HG03342 (cell line): ENCODE results near the gene TMEM141.
"Not testable (repeated sequence)": the region's sequence is repeated elsewhere in the genome, so short reads cannot be mapped to it uniquely, and the experiment has no call there.

ENCODE experiments used
- ATAC-seq: cut with Tn5 transposase; IDR thresholded peaks from one replicate; pipeline ENCODE4 v1.9.1; 2021; ENCODE audit warnings: mild to moderate bottlenecking, moderate library complexity; ENCODE audit not compliant: unreplicated experiment

The TMEM141 gene

DNA sequence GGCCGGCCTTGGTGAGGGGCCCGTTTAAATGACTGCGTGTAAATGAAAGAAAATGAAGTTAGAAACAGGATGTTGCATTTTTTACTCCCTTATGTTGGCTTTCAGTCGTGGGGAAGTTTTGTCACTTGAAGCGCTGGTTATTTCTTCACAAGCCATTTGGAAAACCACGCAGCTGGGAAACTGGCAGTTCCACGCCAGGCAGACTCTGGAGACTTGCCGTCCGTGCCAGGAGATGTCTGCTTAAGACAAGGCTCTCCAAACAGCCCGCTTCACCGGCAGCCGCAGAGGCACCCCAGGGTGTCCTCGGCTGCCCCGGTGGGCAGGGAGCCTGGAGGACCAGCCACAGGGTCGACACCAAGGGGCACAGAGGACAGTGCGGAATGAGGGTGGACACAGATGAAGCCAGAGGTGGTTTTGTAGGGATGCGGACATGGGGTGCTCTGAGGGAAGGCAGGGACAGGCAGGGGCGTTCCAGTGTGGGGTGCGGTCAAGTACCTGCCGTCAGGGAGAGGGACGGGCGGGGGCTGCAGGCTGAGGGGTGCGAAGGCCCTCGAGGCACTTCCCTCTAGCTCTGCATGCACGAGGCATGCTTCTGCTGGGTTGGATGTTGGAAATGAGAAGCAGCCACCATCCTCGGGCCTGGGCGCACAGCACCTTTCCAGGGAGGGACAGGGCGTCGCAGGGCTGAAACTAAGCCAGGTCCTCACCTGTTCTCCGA lies 40.0 kb downstream of the TMEM141 start:
- no peak for ATAC-seq

DNA sequence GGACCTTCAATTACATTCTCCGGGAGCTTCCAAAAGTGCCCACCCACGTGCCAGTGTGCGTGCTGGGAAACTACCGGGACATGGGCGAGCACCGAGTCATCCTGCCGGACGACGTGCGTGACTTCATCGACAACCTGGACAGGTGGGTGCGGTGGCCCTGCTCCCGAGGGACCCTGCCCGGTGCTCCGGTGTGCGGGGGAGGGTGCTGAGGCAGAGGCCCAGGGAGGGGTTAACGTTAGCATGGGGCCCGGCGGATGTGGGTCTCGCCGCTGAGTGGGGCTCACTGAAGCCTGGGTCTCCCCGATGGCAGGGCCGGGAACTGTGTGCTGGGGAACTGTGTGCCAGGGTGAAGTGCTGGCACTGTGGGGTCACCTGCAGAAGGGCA lies 40.6 kb downstream of the TMEM141 start:
- no peak for ATAC-seq

DNA sequence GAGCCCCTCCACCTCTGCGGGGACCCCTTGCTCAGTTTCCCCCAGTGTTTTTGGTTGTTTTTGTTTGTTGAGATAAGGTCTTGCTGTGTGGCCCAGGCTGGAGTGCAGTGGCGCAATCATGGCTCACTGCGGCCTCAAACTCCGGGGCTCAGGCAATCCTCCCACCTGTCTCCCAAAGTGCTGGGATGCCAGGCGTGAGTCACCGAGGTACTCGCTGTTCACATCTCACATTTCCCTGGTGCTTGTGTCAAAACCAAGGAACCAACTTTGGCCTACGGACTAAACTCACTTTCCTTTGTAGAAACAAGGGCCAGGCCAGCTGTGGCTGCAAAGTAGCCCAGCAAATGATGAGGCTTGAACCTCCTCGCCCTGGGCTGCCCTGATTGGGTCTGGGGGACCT lies 41.4 kb downstream of the TMEM141 start:
- ATAC-seq, result no peak

DNA sequence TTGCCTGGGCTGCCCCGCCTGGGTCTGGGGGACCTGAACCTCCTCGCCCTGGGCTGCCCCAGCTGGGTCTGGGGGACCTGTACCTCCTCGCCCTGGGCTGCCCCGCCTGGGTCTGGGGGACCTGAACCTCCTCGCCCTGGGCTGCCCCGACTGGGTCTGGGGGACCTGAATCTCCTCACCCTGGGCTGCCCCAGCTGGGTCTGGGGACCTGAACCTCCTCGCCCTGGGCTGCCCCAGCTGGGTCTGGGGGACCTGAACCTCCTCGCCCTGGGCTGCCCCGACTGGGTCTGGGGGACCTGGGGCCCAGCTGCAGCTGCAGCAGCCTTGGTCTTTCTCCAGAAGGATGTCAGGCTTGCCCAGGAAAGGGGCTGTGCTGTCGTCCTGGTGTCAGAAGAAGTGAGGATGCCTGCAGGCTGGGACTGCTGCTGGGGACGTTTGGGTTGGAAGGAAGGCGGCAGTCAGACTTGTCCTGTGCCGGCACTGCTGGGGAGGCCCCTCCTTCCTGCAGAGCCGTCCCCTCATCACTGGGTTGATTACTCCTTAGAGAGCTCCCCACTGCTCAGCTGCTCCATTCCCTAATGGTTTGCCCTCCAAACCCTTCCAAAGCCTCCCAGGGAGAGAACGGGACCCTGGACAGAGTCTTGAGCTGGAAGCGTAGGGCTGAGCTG lies 42.4 kb downstream of the TMEM141 start:
- not testable (repeated sequence) for ATAC-seq

DNA sequence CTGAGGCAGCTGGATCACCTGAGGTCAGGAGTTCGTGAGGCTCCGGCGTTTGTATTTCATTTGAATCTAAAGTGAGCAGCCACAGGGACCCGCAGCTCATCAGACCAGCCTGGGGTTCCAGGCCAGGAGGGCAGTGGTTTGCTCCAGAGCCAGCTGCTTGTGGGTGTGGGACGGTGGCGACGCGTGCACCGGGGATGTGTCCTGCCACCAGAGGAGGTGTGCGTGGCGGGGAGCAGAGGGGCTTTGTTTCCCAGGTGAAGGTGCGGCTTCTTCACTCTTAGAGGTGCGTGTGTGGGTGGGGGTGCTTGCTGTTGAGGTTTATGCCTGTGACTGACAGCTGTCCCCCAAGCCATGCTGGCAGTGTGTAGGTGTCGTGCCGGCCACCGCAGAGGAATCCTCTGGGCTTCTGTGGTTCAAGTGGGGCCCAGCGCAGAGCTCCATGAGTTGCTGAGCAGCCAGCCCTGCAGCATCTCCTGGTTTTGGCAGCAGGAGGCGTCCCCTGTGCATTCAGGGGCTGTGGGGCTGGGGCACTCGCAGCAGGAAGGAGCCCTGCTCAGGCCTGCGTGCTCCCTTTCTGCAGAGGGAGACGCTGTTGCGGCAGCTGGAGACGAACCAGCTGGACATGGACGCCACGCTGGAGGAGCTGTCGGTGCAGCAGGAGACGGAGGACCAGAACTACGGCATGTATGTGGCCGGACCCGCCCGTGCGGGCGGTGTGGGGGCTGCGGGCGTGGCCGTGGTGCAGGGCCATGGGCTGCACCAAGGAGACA lies 44.2 kb downstream of the TMEM141 start:
- no peak for ATAC-seq

DNA sequence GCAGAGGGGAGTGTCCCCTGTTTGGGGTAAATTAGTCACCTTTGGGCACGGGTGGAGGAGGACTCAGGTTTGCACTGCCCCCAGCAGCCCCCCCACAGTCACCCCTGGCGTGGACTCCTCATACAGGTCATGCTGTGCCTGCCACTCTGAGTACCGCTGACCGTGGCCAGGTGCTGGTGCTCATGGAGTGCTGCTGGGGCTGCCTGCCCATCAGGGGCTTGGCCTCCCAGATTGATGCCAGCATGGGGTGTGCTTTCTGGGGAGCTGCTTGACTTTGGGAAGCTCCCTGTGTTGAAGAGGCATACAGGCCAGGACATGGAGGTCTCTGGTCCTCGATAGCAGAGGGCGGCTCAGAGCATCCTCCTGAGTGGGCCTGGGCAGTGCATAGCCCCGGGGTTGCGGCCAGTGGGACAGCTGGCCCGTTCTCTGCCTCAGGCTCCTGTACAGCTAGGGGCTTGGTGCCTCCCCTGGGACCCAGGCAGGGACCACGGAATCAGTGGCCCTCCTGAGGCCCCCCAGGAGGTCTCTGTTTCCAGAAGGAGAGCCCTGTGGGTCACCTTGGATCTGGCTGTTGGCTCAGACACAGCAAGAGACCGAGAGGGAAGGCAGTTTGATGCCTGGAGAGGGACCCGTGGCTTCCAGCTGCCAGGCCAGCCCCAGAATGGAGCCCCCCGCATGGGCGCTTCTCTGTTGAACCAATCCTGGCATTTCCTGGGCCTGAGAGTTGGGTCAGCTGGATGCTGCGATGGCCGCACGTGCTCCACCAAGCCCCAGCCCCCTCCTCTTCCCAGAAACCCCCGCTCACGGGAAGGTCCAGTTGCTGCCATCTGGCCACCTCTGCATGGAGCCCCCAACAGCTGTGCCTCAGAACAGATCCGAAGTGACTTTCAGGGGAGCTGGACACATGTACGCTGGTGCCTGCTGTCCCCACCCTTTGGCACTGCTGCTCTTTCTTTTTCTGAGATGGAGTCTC lies 45.1 kb downstream of the TMEM141 start:
- no peak for ATAC-seq

DNA sequence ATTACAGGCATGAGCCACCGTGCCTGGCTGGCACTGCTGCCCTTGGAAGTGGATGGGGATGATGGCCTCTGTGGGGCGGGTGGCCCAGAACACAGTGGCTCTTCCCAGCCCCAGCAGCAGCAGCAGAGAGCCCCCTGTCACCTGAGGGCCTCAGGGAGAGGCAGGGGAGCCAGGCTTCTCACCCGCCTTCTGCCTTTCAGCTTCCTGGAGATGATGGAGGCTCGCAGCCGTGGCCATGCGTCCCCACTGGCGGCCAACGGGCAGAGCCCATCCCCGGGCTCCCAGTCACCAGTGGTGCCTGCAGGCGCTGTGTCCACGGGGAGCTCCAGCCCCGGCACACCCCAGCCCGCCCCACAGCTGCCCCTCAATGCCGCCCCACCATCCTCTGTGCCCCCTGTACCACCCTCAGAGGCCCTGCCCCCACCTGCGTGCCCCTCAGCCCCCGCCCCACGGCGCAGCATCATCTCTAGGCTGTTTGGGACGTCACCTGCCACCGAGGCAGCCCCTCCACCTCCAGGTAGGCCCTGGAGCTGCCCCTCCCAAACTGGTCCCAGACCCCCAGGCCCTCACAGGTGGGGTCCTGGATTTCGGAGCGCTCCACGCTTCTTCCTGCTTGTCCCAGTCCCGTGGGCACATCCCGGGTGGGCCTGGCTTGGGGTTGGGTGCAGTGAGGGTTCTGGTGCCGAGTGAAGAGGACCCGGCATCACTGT lies 46.2 kb downstream of the TMEM141 start:
- ATAC-seq, result no peak

DNA sequence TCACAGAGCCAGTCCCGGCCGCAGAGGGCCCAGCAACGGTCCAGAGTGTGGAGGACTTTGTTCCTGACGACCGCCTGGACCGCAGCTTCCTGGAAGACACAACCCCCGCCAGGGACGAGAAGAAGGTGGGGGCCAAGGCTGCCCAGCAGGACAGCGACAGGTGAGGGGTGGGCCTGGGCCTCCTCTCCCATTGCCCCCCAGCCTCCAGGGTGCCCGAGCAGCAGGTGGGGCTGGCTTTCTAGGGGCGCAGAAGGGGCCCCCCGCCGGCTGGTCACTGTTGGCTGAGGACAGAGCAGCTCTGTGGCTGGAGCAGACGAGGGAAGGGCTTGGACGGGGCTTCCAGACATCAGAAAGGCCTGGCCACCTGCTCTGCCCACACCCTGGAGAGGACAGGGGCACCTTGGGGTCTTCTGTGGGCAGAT lies 46.7 kb downstream of the TMEM141 start:
- ATAC-seq, result not testable (repeated sequence)

DNA sequence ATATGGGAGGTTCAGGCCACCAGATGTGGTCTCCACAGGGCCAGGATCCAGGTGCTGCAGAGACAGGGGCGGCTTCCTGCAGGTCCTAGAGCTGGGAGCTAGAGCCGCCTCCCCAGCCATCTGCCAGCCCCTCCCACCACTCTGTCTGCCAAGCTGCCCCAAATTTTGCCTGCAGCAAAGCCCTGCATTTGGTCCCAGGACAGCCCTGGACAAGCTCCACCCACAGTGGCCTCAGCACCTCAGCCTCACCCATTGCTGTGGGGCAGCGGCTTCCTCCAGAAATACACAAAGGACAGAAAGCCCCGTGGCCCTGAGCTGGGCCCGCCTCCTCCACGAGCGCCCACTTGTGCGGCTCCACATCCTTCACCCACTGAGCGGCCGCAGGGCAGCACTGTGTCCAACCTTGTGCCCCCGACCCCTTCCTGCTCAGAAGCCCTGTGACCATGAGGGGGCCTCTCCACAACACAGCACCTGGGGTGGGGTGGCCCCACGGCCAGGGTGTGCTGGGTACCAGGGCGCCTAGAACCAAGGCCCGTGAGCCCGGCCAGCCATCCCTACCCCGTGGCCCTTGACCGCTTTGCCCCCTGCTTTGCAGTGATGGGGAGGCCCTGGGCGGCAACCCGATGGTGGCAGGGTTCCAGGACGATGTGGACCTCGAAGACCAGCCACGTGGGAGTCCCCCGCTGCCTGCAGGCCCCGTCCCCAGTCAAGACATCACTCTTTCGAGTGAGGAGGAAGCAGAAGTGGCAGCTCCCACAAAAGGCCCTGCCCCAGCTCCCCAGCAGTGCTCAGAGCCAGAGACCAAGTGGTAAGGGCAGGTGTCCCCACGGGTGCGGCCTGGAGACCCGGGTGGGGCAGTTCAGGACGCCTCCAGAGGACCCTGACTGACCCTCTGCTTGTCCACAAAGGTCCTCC lies 47.4 kb downstream of the TMEM141 start:
- ATAC-seq, result no peak

DNA sequence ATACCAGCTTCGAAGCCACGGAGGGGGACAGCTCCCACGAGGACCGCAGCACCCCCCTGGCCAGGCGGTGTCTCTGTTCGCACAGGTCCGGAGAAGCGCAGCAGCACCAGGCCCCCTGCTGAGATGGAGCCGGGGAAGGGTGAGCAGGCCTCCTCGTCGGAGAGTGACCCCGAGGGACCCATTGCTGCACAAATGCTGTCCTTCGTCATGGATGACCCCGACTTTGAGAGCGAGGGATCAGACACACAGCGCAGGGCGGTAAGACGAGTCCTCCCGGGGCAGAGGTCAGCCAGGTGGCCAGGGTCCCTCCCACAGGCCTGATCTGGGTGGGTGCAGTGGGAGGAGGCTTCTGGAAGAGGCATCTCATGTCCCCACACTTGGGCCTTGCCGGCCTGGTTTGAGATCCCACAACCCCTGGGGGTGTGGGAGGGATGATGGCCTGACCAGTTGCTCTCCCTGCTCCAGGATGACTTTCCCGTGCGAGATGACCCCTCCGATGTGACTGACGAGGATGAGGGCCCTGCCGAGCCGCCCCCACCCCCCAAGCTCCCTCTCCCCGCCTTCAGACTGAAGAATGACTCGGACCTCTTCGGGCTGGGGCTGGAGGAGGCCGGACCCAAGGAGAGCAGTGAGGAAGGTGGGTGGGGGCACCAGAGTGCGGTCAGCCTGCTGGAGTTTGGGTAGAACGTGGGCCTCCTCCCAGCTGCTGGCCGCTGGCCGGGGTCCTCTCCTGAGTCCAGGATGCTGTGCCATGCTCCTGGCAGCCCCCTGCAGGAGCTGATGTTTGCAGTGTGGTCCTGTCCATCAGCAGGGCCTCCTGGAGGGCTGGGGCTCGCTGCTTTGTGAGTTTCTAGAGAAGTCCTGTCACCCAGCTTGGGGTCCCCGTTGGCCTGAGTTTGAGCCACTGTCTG lies 48.3 kb downstream of the TMEM141 start:
- no peak for ATAC-seq

DNA sequence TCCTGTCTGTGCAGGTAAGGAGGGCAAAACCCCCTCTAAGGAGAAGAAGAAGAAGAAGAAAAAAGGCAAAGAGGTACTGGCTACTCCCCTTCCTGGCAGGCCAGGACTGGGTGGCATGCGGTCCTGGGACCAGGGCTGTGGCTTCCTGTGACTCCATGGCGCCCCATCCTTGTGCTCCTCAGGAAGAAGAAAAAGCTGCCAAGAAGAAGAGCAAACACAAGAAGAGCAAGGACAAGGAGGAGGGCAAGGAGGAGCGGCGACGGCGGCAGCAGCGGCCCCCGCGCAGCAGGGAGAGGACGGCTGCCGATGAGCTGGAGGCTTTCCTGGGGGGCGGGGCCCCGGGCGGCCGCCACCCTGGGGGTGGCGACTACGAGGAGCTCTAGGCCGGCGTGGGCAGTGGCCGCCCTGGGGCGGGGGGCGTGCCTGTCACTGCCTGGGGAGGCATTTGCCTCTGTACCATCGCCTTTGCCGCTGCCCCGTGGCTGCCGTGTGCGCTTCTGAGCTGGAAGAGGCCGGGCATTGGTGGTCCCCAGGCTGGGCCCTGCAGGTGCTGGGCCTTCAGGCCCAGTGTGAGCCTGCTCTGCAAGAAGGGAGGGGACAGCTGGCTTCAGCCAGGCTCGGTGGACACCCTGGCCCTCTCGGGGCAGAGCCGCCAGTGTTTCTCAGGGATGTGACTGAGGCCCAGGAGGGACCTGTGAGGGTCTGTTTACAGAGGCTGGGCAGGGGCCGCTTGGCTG lies 49.2 kb downstream of the TMEM141 start:
- no peak for ATAC-seq

DNA sequence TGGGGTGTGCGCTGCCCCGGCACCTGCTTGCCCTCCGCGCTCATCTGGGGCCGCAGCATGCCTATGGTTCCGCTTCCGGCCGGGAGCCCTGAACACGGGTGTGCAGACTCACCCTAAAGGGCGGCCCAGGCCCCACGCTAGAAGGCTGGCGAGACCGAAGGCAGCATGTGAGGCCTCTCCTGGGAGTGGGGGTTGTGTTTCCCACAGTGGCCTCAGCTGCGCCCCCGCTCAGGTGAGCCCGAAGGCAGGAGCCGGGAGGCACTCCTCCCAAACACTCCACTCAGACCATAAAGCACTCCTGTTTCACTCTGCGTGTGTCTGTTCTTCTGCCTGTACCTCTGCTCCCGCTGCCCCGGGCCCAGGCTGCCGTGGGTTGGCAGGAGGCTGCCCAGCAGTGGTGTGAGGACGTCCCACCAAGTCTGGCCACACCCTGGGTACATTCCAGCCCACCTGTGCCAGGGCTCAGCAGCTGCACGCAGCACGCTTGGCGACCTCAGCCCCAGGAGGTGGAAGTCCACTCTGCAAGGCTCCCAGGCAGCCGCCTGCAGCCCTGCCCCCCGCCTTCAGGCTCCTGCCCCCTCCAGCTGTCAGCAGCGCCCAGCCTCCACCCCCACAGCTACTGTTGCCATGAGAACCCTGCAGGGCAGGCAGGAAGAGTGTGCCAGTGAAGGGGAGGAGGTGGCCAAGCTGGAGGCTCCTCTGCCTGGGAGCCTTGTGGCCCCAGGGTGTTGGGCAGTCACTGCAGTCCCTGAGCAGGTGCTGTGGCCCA lies 49.9 kb downstream of the TMEM141 start:
- no peak for ATAC-seq

DNA sequence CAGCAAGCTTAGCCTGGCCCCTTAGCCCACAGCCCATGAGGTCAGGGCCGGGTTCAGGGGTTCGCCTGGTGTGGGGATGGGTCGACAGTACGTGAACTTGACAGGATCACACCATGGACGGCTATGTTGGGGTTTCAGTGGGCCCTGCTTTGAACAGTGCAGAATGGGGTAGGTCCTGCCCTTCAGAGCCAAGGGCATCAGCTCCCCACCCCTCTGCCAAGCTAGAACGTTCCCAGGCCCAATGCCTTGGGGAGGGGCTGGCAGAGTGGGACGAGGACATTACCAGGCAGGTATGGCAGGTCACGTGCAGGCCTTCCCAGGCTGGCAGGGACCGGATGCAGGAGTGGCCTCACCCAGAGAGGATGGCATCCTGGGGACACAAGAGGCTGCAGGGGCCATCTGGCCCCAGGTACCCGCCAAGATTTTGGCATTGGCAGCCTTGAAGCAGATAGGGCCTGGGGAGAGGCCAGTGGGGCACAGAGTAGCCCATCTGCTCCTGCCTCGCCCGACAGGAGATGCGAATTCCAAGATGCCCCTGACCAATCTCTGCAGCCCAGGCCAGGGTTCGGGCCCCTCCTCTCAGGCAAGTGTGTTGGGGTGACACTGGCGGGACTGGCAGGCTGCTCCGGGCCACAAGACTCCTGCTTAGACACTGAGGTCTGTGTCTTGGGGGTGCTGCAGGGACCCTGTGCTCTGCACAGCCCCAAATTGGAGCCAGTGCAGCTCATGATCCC lies 50.7 kb downstream of the TMEM141 start:
- not testable (repeated sequence) for ATAC-seq

DNA sequence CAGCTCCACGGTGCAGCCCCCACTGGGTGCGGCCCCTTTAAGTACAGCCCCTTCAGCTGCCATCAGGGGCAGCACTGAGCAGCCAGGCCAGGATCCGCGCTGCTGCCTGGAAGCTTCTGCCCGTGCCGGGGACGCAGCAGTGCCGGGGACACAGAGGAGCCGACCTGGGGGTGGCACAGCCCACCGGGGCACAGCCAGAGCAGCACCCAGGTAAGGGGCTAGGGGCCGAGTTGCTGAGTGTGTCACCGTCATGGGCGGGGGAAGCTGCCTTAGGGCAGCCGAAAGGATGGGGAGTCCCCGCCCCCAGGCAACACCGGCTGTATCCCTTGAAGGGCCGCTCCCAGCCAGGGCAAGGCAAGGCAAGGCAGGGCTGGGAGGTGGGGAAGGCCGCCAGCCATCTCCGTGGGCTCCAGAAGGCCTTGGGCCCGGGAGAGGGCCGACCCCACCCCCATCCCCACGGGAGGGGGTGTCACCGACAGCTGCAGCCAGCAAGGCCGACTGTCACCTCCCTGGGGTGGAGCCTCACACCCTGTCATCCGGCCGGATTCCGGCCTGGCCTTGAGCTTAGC lies 51.3 kb downstream of the TMEM141 start, which contains the start of gene AJM1:
TSS of gene AJM1 (plus strand) at position 99 of the 569 bp plus-strand sequence. CDS start 1,937 bp downstream, outside the sequence.
- ATAC-seq, result peak; percentile 62
